BE2C (cell line): ENCODE measurements around the gene GPR150.

Experiments used
- DNase-seq: peaks from one replicate; pipeline ENCODE4 v3.0.0-alpha.2; 2020
- H3K27me3 ChIP-seq: fragments of 250-450 bp; sonication (Bioruptor Pico); 2 replicates; pipeline ENCODE4 v1.5.1; 2020; ENCODE audit warnings: mild to moderate bottlenecking
- H3K36me3 ChIP-seq: fragments of 250-450 bp; sonication (Bioruptor Pico); 2 replicates; pipeline ENCODE4 v1.5.1; 2020; ENCODE audit warnings: mild to moderate bottlenecking
- H3K4me1 ChIP-seq: fragments of 250-450 bp; sonication (Bioruptor Pico); 2 replicates; pipeline ENCODE4 v1.5.1; 2020
- H3K4me3 ChIP-seq: 2 replicates; pipeline ENCODE4 v1.5.1; 2011; ENCODE audit warnings: low read depth, low read length
- H3K9me3 ChIP-seq: fragments of 250-450 bp; sonication (Bioruptor Pico); 2 replicates; pipeline ENCODE4 v1.5.1; 2020
- CTCF ChIP-seq: IDR thresholded peaks from 2 replicates; pipeline ENCODE4 v1.5.1; 2012; ENCODE audit warnings: mild to moderate bottlenecking, low read depth, low read length

The GPR150 gene

GRCh38 chr5:95619514-95620029 is 315 bp upstream of the GPR150 start:
- TF ChIP-seq CTCF = no peak
- no peak overlapping the region for H3K4me3 ChIP-seq

DNA sequence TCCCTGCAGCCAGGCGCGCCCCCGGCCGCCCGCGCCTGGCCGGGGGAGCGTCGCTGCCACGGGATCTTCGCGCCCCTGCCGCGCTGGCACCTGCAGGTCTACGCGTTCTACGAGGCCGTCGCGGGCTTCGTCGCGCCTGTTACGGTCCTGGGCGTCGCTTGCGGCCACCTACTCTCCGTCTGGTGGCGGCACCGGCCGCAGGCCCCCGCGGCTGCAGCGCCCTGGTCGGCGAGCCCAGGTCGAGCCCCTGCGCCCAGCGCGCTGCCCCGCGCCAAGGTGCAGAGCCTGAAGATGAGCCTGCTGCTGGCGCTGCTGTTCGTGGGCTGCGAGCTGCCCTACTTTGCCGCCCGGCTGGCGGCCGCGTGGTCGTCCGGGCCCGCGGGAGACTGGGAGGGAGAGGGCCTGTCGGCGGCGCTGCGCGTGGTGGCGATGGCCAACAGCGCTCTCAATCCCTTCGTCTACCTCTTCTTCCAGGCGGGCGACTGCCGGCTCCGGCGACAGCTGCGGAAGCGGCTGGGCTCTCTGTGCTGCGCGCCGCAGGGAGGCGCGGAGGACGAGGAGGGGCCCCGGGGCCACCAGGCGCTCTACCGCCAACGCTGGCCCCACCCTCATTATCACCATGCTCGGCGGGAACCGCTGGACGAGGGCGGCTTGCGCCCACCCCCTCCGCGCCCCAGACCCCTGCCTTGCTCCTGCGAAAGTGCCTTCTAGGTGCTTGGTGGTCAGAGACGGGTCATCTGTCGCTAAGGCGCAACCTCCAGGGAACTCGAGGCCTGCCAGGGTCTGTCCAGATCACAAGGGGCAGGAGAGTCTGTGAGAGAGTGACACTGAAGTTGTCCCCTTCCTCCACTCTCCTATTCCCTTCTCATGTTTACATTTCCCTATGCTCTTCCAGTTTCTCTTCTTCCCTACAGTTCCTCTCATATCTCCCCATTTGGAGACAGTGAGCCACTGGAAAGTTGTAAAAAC is 1.3 kb downstream of the GPR150 start:
- Histone ChIP-seq H3K36me3 (no peaks in the 10 kb centered on the region), H3K9me3 (no peaks in the 10 kb centered on the region), H3K4me3 (peak overlapping the region; percentile 51), H3K27me3 (no peaks in the 10 kb centered on the region), H3K4me1 (no peaks in the 10 kb centered on the region; the same call in 1 of the 2 replicates)
- TF ChIP-seq CTCF = peak; percentile 4; the same call in 1 of the 2 replicates
- DNase-seq = peak; percentile 67

More at GRCh38 chr5:95619514-95620029, 315 bp upstream of the GPR150 start:
- no peak for DNase-seq
- Histone ChIP-seq H3K36me3 (no peaks in the 10 kb centered on the region), H3K9me3 (no peaks in the 10 kb centered on the region), H3K4me1 (no peaks in the 10 kb centered on the region; the same call in 1 of the 2 replicates), H3K27me3 (no peaks in the 10 kb centered on the region)

- TF ChIP-seq CTCF = no peak
- no peak for DNase-seq
- Histone ChIP-seq H3K27me3 (no peaks in the 10 kb centered on the region), H3K4me1 (no peaks in the 10 kb centered on the region; the same call in 1 of the 2 replicates), H3K9me3 (no peaks in the 10 kb centered on the region), H3K4me3 (no peak overlapping the region), H3K36me3 (no peaks in the 10 kb centered on the region)
Observed at GRCh38 chr5:95621839-95622629, 2.1 kb downstream of the GPR150 start.

DNA sequence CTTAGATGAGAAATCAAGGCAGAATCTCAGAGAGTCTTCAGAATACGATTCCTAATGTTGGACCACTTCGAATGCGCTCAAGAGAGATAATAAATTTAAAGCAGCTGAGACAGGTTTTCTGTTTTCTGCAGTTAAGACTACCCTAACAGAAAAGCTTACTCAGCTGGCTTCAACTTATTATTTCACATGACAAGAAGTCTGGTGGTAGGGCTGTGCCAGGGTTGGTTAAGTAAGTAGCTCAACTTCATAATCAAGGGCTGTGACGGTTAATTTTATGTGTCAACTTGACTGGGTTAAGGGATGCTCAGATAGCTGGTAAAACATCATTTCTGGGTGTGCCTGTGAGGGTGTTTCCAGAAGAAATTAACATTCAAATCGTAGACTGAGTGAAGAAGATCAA is 3.8 kb downstream of the GPR150 start:
- Histone ChIP-seq H3K9me3 (no peaks in the 10 kb centered on the region), H3K27me3 (no peaks in the 10 kb centered on the region), H3K4me3 (no peak overlapping the region), H3K36me3 (no peaks in the 10 kb centered on the region), H3K4me1 (no peaks in the 10 kb centered on the region; the same call in 1 of the 2 replicates)
- DNase-seq = no peak
- no peak for TF ChIP-seq CTCF

- H3K36me3 ChIP-seq = no peaks in the 10 kb centered on the region
- no peak for TF ChIP-seq CTCF
- no peaks in the 10 kb centered on the region; the same call in 1 of the 2 replicates for H3K4me1 ChIP-seq
- no peak for DNase-seq
- H3K9me3 ChIP-seq = no peaks in the 10 kb centered on the region
- H3K4me3 ChIP-seq = no peak overlapping the region
- H3K27me3 ChIP-seq = no peaks in the 10 kb centered on the region
Observed at GRCh38 chr5:95624368-95624767, 4.5 kb downstream of the GPR150 start.
